ENCODE measurements around the gene ELANE. TPM values are rescaled to one million over a fixed set of nuclear protein-coding genes. Genes with fewer than 3 reads are reported as not detected.
A peak's percentile ranks its signal among the peaks of the same experiment; 100 is the strongest.

The ELANE gene
- total RNA-seq, 2 experiments from 2014 or later = not detected

DNA sequence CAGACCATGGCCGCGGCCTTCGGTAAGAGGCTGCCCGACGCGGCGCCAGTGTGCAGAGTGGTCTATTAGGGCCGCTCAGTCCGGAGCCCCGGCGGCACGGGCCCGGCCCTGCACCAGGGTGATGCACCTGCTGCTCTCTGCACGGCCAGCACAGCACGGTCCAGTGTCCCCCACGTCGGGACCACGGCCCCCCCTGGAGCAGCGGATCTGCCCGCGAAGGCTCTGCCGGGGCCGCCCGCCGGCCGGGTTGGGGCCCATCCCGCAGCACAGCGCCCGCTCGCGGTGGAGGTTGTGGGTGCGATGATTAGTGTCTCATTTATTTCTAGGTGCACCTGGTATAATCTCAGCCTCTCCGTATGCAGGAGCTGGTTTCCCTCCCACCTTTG is 46.9 kb upstream of the ELANE start:
- no peak overlapping the region for H3K4me2 ChIP-seq (ENCODE audit: low read length)
- H3K79me2 ChIP-seq (ENCODE audit: insufficient read depth, low read depth, low read length) = peaks cover 37% of the 10 kb centered on the region
- DNase-seq (ENCODE audit: low spot score) = no peak
- POLR2A ChIA-PET = no interaction called here
- H3K4me3 ChIP-seq (ENCODE audit: low read depth, low read length, poor library complexity, severe bottlenecking) = no peak overlapping the region
- TF ChIP-seq, protein P1, sequence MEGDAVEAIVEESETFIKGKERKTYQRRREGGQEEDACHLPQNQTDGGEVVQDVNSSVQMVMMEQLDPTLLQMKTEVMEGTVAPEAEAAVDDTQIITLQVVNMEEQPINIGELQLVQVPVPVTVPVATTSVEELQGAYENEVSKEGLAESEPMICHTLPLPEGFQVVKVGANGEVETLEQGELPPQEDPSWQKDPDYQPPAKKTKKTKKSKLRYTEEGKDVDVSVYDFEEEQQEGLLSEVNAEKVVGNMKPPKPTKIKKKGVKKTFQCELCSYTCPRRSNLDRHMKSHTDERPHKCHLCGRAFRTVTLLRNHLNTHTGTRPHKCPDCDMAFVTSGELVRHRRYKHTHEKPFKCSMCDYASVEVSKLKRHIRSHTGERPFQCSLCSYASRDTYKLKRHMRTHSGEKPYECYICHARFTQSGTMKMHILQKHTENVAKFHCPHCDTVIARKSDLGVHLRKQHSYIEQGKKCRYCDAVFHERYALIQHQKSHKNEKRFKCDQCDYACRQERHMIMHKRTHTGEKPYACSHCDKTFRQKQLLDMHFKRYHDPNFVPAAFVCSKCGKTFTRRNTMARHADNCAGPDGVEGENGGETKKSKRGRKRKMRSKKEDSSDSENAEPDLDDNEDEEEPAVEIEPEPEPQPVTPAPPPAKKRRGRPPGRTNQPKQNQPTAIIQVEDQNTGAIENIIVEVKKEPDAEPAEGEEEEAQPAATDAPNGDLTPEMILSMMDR (conservative IDR thresholded peaks at IDR 0.05; ENCODE audit: low read length) = no peak
- TF ChIP-seq EZH2phosphoT487 (IDR thresholded peaks at IDR 0.05; ENCODE audit: borderline replicate concordance, low read depth, low read length) = no peak
- CTCF ChIA-PET (ENCODE audit: unreplicated experiment) = no interaction called here
- intact Hi-C loops (cut with micrococcal nuclease; ENCODE audit: unreplicated experiment) = no loop called here
- H4K20me1 ChIP-seq (ENCODE audit: insufficient read depth, low read length) = peaks cover 26% of the 10 kb centered on the region
- H3K9me2 ChIP-seq (ENCODE audit: insufficient read depth, low read length) = no peaks in the 10 kb centered on the region
- H3K27ac ChIP-seq (ENCODE audit: low read depth, low read length, poor library complexity, severe bottlenecking) = no peak overlapping the region
- H3K36me3 ChIP-seq (ENCODE audit: insufficient read depth, low read length) = peaks cover 99% of the 10 kb centered on the region
- no peaks in the 10 kb centered on the region for H3K9me3 ChIP-seq (ENCODE audit: low read length)
- BruUV-seq (replicated peaks) = no TSS peak
- H3K4me1 ChIP-seq (ENCODE audit: insufficient read depth, low read length, poor library complexity, severe bottlenecking) = peaks cover 6% of the 10 kb centered on the region
- H2AFZ ChIP-seq (ENCODE audit: low read length) = no peak overlapping the region

DNA sequence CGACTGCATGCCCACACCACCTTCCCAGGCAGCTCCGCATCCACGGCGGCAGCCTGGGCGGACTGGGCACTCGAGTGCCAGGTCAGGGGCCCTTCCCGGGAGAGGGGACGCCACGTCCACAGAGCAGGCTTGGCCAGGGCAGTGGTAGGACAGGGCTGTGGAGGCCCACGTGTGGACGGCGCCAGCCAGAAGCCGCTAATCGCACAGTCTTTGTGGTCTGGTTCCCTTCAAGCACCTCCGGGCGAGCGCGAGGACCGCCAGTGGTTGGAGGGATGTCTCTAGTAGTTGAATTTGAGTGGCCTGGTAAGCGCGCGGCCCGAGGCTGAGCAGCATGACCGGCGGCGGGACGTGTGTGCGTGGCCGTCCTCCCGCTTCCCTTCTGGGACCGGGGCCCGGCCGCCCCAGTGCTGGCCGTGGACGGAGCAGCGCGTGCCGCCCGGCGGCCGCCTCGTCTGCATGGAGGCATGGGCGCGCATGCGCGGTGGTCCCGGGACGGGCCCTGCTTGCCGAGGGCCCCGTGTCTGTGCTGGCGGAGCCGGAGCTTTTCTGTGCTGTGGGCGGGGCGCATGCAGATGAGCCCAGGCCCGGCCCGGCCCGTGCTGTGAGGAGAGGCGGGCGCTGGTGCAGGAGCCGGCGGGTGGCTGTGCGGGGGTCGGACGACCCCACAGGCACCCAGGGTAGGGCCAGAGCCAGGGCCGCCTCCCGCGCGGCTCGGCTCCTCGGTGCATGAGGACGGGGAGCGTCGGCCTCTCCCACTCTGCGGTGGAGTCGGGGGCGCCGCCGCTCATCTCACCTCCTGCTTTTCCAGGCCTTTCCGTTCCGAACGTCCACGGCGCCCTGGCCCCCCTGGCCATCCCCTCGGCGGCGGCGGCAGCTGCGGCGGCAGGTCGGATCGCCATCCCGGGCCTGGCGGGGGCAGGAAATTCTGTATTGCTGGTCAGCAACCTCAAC is 46.2 kb upstream of the ELANE start:
- Histone ChIP-seq H3K4me1 (ENCODE audit: insufficient read depth, low read length, poor library complexity, severe bottlenecking) (no peaks in the 10 kb centered on the region), H3K4me3 (ENCODE audit: low read depth, low read length, poor library complexity, severe bottlenecking) (no peak overlapping the region), H3K27ac (ENCODE audit: low read depth, low read length, poor library complexity, severe bottlenecking) (no peak overlapping the region), H2AFZ (ENCODE audit: low read length) (no peak overlapping the region), H3K9me2 (ENCODE audit: insufficient read depth, low read length) (no peaks in the 10 kb centered on the region), H3K79me2 (ENCODE audit: insufficient read depth, low read depth, low read length) (peaks cover 30% of the 10 kb centered on the region), H3K4me2 (ENCODE audit: low read length) (no peak overlapping the region), H4K20me1 (ENCODE audit: insufficient read depth, low read length) (peaks cover 20% of the 10 kb centered on the region), H3K36me3 (ENCODE audit: insufficient read depth, low read length) (peaks cover 99% of the 10 kb centered on the region), H3K9me3 (ENCODE audit: low read length) (no peaks in the 10 kb centered on the region)
- no peak for TF ChIP-seq EZH2phosphoT487 (IDR thresholded peaks at IDR 0.05; ENCODE audit: borderline replicate concordance, low read depth, low read length)
- TF ChIP-seq, protein P1 (conservative IDR thresholded peaks at IDR 0.05; ENCODE audit: low read length) = no peak
- BruUV-seq (replicated peaks) = no TSS peak
- intact Hi-C loops (cut with micrococcal nuclease; ENCODE audit: unreplicated experiment) = no loop called here
- no peak for DNase-seq (ENCODE audit: low spot score)
- ChIA-PET POLR2A (no interaction called here), CTCF (ENCODE audit: unreplicated experiment) (no interaction called here)

DNA sequence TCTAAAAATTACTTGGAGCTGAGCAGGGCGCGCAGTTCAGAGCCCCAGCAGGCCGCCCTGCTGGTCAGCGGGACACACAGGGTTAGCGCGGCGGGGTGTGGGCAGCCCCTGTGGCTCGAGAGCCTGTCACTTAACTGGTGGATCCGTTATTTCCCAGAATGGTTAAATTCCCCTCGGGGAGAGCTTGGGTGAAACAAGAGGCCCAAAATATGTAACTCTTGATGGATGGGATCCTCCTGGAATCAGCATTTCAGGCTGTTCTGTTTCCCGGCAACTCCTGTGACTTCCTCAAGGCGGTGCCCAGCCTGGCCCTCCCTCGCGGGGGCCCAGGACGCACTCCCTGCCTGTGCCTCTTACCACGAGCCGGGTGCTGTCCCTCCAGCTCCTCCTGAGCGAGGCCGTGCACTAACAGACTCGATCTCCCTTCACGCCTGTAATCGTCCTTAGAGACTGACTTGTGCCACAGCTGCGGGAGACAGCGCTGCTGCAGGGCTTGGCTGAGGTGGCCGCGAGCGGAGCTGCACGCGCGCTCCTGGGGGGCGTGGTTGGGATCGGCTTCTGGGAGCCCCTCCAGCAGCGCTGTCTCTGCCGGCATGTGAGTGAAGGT is 45.2 kb upstream of the ELANE start:
- H3K4me2 ChIP-seq (ENCODE audit: low read length) = no peak overlapping the region
- ChIA-PET CTCF (ENCODE audit: unreplicated experiment) (no interaction called here), POLR2A (no interaction called here)
- no peaks in the 10 kb centered on the region for H3K9me2 ChIP-seq (ENCODE audit: insufficient read depth, low read length)
- DNase-seq (ENCODE audit: low spot score) = no peak
- peaks cover 99% of the 10 kb centered on the region for H3K36me3 ChIP-seq (ENCODE audit: insufficient read depth, low read length)
- no peak overlapping the region for H3K27ac ChIP-seq (ENCODE audit: low read depth, low read length, poor library complexity, severe bottlenecking)
- H3K4me3 ChIP-seq (ENCODE audit: low read depth, low read length, poor library complexity, severe bottlenecking) = no peak overlapping the region
- TF ChIP-seq EZH2phosphoT487 (IDR thresholded peaks at IDR 0.05; ENCODE audit: borderline replicate concordance, low read depth, low read length) = no peak
- TF ChIP-seq, protein P1 (conservative IDR thresholded peaks at IDR 0.05; ENCODE audit: low read length) = 0 out of 2 replicates have a peak, but pooled peaks have one; percentile 10
- no peaks in the 10 kb centered on the region for H3K4me1 ChIP-seq (ENCODE audit: insufficient read depth, low read length, poor library complexity, severe bottlenecking)
- H3K9me3 ChIP-seq (ENCODE audit: low read length) = no peaks in the 10 kb centered on the region
- peaks cover 10% of the 10 kb centered on the region for H4K20me1 ChIP-seq (ENCODE audit: insufficient read depth, low read length)
- no TSS peak for BruUV-seq (replicated peaks)
- H2AFZ ChIP-seq (ENCODE audit: low read length) = no peak overlapping the region
- intact Hi-C loops (cut with micrococcal nuclease; ENCODE audit: unreplicated experiment) = no loop called here
- H3K79me2 ChIP-seq (ENCODE audit: insufficient read depth, low read depth, low read length) = peaks cover 20% of the 10 kb centered on the region

Data from OCI-LY7 (cell line).